Astrocyte (in vitro differentiated cells and primary cell): ENCODE data around the gene CPEB3.

Experiments
- EZH2 ChIP-seq: IDR thresholded peaks from 2 replicates; pipeline ENCODE4 v1.6.1; 2012; ENCODE audit warnings: mild to moderate bottlenecking, low read length, inconsistent platforms; ENCODE audit not compliant: insufficient read depth
- TF ChIP-seq, protein P1 (sequence below): IDR thresholded peaks from 2 replicates; pipeline ENCODE4 v1.5.1; 2011; ENCODE audit warnings: low read depth, mild to moderate bottlenecking, inconsistent platforms, low read length, moderate library complexity; ENCODE audit not compliant: insufficient read depth

GRCh38 chr10:92142949-92143348 lies 147.9 kb downstream of the CPEB3 start:
- TF ChIP-seq, protein P1, sequence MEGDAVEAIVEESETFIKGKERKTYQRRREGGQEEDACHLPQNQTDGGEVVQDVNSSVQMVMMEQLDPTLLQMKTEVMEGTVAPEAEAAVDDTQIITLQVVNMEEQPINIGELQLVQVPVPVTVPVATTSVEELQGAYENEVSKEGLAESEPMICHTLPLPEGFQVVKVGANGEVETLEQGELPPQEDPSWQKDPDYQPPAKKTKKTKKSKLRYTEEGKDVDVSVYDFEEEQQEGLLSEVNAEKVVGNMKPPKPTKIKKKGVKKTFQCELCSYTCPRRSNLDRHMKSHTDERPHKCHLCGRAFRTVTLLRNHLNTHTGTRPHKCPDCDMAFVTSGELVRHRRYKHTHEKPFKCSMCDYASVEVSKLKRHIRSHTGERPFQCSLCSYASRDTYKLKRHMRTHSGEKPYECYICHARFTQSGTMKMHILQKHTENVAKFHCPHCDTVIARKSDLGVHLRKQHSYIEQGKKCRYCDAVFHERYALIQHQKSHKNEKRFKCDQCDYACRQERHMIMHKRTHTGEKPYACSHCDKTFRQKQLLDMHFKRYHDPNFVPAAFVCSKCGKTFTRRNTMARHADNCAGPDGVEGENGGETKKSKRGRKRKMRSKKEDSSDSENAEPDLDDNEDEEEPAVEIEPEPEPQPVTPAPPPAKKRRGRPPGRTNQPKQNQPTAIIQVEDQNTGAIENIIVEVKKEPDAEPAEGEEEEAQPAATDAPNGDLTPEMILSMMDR = no peak
- TF ChIP-seq EZH2 = no peak
